Osteocyte (in vitro differentiated cells): ENCODE results near the gene MAPK13. TPM values are rescaled to one million over a fixed set of nuclear protein-coding genes. Genes with fewer than 3 reads are reported as not detected.

ENCODE experiments used
- DNase-seq: peaks from one replicate; pipeline ENCODE4 v3.0.0; 2021; ENCODE audit warnings: mixed read lengths; ENCODE audit not compliant: unreplicated experiment; ENCODE audit errors: extremely low spot score
- H3K27ac Mint-ChIP-seq: one replicate; pipeline ENCODE4 v1.8.0; 2021; ENCODE audit warnings: mild to moderate bottlenecking, mixed read lengths; ENCODE audit not compliant: unreplicated experiment
- H3K27me3 Mint-ChIP-seq: one replicate; pipeline ENCODE4 v1.8.0; 2021; ENCODE audit warnings: mixed read lengths; ENCODE audit not compliant: unreplicated experiment
- H3K36me3 Mint-ChIP-seq: one replicate; pipeline ENCODE4 v1.8.0; 2021; ENCODE audit warnings: mixed read lengths; ENCODE audit not compliant: unreplicated experiment
- H3K4me1 Mint-ChIP-seq: one replicate; pipeline ENCODE4 v1.8.0; 2021; ENCODE audit warnings: mixed read lengths; ENCODE audit not compliant: unreplicated experiment
- H3K4me3 Mint-ChIP-seq: one replicate; pipeline ENCODE4 v1.8.0; 2021; ENCODE audit warnings: mild to moderate bottlenecking, moderate library complexity, mixed read lengths; ENCODE audit not compliant: unreplicated experiment
- H3K9me3 Mint-ChIP-seq: one replicate; pipeline ENCODE4 v1.8.0; 2021; ENCODE audit warnings: mixed read lengths; ENCODE audit not compliant: unreplicated experiment
- total RNA-seq: library from RNA; stranded (reverse); gene quantifications from 2 replicates; pipeline ENCODE4 v1.2.1, GENCODE V29; 2021
- TF ChIP-seq, protein P1 (sequence below): fragments of 200-600 bp; sonication (generic); IDR thresholded peaks from 2 replicates; pipeline ENCODE4 v1.5.0; 2021; ENCODE audit warnings: antibody characterized with exemption, mild to moderate bottlenecking, moderate library complexity

The MAPK13 gene
- total RNA-seq, 1 donor from 2014 or later = 1.5 TPM

DNA sequence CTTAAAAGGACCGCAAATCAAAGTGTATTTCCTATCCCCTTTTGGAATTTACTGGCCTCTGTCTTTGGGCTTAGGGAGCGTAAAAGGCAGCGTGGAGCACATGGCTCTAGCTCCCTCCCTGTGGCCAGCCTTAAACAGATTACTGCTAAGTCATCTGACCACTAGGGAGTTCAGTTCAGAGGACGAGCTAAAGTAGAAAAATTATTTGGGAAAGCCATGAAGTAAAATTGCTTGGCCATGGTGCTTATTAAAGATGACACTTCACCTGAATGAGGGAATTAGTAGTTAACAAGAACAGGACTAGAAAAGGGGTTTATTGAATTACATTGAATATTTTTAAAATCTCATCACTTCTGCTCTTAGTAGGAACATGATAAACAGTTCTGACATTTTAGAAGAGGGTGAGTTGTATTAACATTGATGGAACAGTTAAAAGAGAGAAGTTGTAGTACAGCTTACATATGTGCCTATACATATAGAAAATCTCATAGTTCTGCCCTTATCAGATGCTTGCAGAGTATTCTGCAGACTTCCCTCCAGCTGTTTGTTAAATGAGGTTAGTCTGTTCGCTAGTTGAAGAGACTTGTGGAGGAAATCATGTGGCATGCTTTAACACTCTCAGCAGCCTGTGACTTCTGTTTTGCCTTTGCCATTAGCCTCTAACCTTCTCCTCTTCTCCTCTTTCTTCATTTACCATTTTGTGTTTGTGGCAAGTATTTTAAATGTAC is 31.2 kb upstream of the MAPK13 start:
- Mint-ChIP-seq H3K4me3 (no peak overlapping the region), H3K27me3 (no peaks in the 10 kb centered on the region), H3K9me3 (no peaks in the 10 kb centered on the region), H3K27ac (no peak overlapping the region), H3K36me3 (peaks cover 14% of the 10 kb centered on the region), H3K4me1 (peaks cover 8% of the 10 kb centered on the region)
- DNase-seq = no peak
- TF ChIP-seq, protein P1, sequence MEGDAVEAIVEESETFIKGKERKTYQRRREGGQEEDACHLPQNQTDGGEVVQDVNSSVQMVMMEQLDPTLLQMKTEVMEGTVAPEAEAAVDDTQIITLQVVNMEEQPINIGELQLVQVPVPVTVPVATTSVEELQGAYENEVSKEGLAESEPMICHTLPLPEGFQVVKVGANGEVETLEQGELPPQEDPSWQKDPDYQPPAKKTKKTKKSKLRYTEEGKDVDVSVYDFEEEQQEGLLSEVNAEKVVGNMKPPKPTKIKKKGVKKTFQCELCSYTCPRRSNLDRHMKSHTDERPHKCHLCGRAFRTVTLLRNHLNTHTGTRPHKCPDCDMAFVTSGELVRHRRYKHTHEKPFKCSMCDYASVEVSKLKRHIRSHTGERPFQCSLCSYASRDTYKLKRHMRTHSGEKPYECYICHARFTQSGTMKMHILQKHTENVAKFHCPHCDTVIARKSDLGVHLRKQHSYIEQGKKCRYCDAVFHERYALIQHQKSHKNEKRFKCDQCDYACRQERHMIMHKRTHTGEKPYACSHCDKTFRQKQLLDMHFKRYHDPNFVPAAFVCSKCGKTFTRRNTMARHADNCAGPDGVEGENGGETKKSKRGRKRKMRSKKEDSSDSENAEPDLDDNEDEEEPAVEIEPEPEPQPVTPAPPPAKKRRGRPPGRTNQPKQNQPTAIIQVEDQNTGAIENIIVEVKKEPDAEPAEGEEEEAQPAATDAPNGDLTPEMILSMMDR = no peak

DNA sequence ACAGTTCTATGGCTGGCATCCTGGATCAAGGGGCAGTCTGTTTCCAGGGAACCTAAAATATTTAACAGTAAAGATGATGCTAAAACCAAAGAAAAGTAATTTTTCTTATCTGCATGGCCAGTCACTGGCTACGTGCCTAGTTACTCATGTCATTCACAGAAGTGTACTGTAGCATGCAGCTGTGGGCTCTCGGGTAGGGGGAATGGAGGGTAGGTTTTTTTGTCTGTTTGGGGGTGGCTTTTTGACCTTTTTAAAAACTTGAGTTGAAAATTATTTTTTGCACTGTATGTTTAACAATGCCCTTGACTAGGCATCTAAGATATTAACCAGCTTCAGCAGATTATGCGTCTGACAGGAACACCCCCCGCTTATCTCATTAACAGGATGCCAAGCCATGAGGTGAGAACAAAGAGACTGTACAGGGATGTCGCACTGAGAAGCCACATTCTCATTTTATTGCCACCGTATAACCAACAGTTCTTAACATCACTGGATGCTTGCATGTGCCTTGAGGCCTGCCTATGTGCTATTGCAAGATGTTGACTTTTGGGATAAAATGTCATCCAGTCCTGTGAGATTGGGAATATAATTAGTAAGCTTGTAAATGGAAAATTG is 30.3 kb upstream of the MAPK13 start:
- H3K36me3 Mint-ChIP-seq = peaks cover 17% of the 10 kb centered on the region
- TF ChIP-seq, protein P1 = no peak
- no peak overlapping the region for H3K27ac Mint-ChIP-seq
- H3K27me3 Mint-ChIP-seq = no peaks in the 10 kb centered on the region
- no peak overlapping the region for H3K4me3 Mint-ChIP-seq
- no peak for DNase-seq
- no peaks in the 10 kb centered on the region for H3K9me3 Mint-ChIP-seq
- peaks cover 2% of the 10 kb centered on the region for H3K4me1 Mint-ChIP-seq

DNA sequence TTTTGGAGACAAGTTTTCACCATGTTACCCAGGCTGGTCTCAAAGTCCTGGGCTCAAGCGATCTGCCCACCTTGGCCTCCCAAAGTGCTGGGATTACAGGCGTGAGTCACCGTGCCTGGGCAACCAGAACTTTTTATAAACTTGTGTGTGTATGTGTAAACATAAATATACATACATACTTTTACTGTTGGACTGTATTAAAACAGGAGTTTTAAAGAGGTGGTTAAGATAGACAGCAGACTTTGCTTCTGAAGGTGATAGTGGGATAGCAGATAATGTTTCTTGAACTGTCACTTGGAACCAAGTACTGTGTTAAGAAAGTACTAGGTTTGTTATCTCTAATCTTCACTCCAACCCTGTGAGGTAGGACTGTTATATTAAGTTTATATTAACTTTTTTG is 28.6 kb upstream of the MAPK13 start:
- H3K36me3 Mint-ChIP-seq = peaks cover 13% of the 10 kb centered on the region
- H3K9me3 Mint-ChIP-seq = no peaks in the 10 kb centered on the region
- H3K4me1 Mint-ChIP-seq = no peaks in the 10 kb centered on the region
- no peak overlapping the region for H3K27ac Mint-ChIP-seq
- DNase-seq = no peak
- no peak overlapping the region for H3K4me3 Mint-ChIP-seq
- TF ChIP-seq, protein P1 = no peak
- H3K27me3 Mint-ChIP-seq = no peaks in the 10 kb centered on the region

DNA sequence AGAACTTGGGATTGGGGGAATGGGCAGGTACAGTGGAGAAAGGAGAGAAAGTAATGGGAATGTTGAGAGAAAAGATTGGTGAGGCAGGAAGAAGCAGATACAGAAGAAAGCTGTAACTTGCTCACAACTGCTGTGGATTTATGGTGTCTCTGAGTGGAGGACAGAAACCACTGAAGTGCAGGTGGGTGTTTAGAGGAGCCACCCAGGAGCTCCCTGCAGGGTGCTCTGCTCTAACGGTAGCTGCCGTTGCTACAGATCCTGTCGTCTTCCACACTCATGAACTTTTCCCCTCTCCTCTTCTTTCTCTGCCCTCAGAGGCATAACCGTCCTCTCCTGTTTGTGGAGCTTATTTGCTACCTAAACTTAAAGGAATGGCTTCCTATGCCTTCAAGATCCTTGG is 27.5 kb upstream of the MAPK13 start:
- DNase-seq = no peak
- H3K4me1 Mint-ChIP-seq = no peaks in the 10 kb centered on the region
- H3K9me3 Mint-ChIP-seq = no peaks in the 10 kb centered on the region
- no peak overlapping the region for H3K27ac Mint-ChIP-seq
- H3K4me3 Mint-ChIP-seq = no peak overlapping the region
- no peaks in the 10 kb centered on the region for H3K27me3 Mint-ChIP-seq
- TF ChIP-seq, protein P1 = no peak
- peaks cover 16% of the 10 kb centered on the region for H3K36me3 Mint-ChIP-seq

- Mint-ChIP-seq H3K9me3 (no peaks in the 10 kb centered on the region), H3K4me3 (no peak overlapping the region), H3K36me3 (peaks cover 33% of the 10 kb centered on the region), H3K27me3 (no peaks in the 10 kb centered on the region), H3K4me1 (no peaks in the 10 kb centered on the region), H3K27ac (no peak overlapping the region)
- TF ChIP-seq, protein P1 = no peak
- no peak for DNase-seq
Measured at GRCh38 chr6:36104836-36105235, 25.5 kb upstream of the MAPK13 start.
